GM21423 (cell line): Measurements from ENCODE around the gene F9.
A peak's percentile ranks its signal among the peaks of the same experiment; 100 is the strongest.
"Not testable (repeated sequence)": the region's sequence is repeated elsewhere in the genome, so short reads cannot be mapped to it uniquely, and the experiment has no call there.

ENCODE experiments used
- ATAC-seq: cut with Tn5 transposase; IDR thresholded peaks from one replicate; pipeline ENCODE4 v1.9.1; 2021; ENCODE audit warnings: mild to moderate bottlenecking, moderate library complexity; ENCODE audit not compliant: unreplicated experiment

The F9 gene

GRCh38 chrX:139530550-139530949 is at the start of gene F9:
Gene F9, plus strand, starts transcription at chrX:139530739. Its CDS starts 26 bp downstream, at chrX:139530765.
- no peak for ATAC-seq

GRCh38 chrX:139483699-139484098 is 46.8 kb upstream of the F9 start:
- no peak for ATAC-seq

GRCh38 chrX:139484591-139484990 is 45.9 kb upstream of the F9 start:
- ATAC-seq: no peak

- no peak for ATAC-seq
Measured at GRCh38 chrX:139495324-139495723, 35.2 kb upstream of the F9 start.

GRCh38 chrX:139506333-139506732 is 24.2 kb upstream of the F9 start:
- ATAC-seq: no peak

- no peak for ATAC-seq
Measured at GRCh38 chrX:139508099-139508498, 22.4 kb upstream of the F9 start.

GRCh38 chrX:139518475-139518874 is 12.1 kb upstream of the F9 start:
- no peak for ATAC-seq

- not testable (repeated sequence) for ATAC-seq
Measured at GRCh38 chrX:139528829-139529228, 1.7 kb upstream of the F9 start.

- no peak for ATAC-seq
Measured at GRCh38 chrX:139532834-139533233, 2.3 kb downstream of the F9 start.

GRCh38 chrX:139533444-139533843 is 2.9 kb downstream of the F9 start:
- ATAC-seq: no peak

GRCh38 chrX:139538907-139539790 is 8.6 kb downstream of the F9 start:
- peak; percentile 92 for ATAC-seq

GRCh38 chrX:139542652-139543051 is 12.1 kb downstream of the F9 start:
- no peak for ATAC-seq

- ATAC-seq: no peak
Measured at GRCh38 chrX:139543920-139544319, 13.4 kb downstream of the F9 start.

- no peak for ATAC-seq
Measured at GRCh38 chrX:139544591-139544990, 14.1 kb downstream of the F9 start.

GRCh38 chrX:139554376-139554775 is 23.8 kb downstream of the F9 start:
- peak; percentile 21 for ATAC-seq

GRCh38 chrX:139554991-139555675 is 24.6 kb downstream of the F9 start:
- no peak for ATAC-seq

- ATAC-seq: peak; percentile 75
Measured at GRCh38 chrX:139559383-139560042, 29.0 kb downstream of the F9 start.

GRCh38 chrX:139560221-139560620 is 29.7 kb downstream of the F9 start:
- ATAC-seq: no peak

- no peak for ATAC-seq
Measured at GRCh38 chrX:139563251-139563650, 32.7 kb downstream of the F9 start.

- no peak for ATAC-seq
Measured at GRCh38 chrX:139566981-139567380, 36.4 kb downstream of the F9 start.

GRCh38 chrX:139581068-139581467 is 50.5 kb downstream of the F9 start:
- no peak for ATAC-seq

- no peak for ATAC-seq
Measured at GRCh38 chrX:139585613-139586012, 55.1 kb downstream of the F9 start.
